Fibroblast of mammary gland (primary cell): ENCODE measurements around the gene WASHC4.

Experiments
- DNase-seq: peaks from one replicate; pipeline ENCODE4 v3.0.0-alpha.2; 2010; ENCODE audit warnings: low read depth
- H3K4me3 ChIP-seq: 2 replicates; pipeline ENCODE4 v1.5.1; 2011; ENCODE audit warnings: low read depth, mild to moderate bottlenecking, low read length, moderate library complexity; ENCODE audit not compliant: control insufficient read depth
- CTCF ChIP-seq: conservative IDR thresholded peaks from 2 replicates; pipeline ENCODE4 v1.5.1; 2011; ENCODE audit warnings: low read depth, low read length, inconsistent platforms; ENCODE audit not compliant: control insufficient read depth, insufficient read depth

Gene WASHC4, protein sequence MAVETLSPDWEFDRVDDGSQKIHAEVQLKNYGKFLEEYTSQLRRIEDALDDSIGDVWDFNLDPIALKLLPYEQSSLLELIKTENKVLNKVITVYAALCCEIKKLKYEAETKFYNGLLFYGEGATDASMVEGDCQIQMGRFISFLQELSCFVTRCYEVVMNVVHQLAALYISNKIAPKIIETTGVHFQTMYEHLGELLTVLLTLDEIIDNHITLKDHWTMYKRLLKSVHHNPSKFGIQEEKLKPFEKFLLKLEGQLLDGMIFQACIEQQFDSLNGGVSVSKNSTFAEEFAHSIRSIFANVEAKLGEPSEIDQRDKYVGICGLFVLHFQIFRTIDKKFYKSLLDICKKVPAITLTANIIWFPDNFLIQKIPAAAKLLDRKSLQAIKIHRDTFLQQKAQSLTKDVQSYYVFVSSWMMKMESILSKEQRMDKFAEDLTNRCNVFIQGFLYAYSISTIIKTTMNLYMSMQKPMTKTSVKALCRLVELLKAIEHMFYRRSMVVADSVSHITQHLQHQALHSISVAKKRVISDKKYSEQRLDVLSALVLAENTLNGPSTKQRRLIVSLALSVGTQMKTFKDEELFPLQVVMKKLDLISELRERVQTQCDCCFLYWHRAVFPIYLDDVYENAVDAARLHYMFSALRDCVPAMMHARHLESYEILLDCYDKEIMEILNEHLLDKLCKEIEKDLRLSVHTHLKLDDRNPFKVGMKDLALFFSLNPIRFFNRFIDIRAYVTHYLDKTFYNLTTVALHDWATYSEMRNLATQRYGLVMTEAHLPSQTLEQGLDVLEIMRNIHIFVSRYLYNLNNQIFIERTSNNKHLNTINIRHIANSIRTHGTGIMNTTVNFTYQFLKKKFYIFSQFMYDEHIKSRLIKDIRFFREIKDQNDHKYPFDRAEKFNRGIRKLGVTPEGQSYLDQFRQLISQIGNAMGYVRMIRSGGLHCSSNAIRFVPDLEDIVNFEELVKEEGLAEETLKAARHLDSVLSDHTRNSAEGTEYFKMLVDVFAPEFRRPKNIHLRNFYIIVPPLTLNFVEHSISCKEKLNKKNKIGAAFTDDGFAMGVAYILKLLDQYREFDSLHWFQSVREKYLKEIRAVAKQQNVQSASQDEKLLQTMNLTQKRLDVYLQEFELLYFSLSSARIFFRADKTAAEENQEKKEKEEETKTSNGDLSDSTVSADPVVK

DNA sequence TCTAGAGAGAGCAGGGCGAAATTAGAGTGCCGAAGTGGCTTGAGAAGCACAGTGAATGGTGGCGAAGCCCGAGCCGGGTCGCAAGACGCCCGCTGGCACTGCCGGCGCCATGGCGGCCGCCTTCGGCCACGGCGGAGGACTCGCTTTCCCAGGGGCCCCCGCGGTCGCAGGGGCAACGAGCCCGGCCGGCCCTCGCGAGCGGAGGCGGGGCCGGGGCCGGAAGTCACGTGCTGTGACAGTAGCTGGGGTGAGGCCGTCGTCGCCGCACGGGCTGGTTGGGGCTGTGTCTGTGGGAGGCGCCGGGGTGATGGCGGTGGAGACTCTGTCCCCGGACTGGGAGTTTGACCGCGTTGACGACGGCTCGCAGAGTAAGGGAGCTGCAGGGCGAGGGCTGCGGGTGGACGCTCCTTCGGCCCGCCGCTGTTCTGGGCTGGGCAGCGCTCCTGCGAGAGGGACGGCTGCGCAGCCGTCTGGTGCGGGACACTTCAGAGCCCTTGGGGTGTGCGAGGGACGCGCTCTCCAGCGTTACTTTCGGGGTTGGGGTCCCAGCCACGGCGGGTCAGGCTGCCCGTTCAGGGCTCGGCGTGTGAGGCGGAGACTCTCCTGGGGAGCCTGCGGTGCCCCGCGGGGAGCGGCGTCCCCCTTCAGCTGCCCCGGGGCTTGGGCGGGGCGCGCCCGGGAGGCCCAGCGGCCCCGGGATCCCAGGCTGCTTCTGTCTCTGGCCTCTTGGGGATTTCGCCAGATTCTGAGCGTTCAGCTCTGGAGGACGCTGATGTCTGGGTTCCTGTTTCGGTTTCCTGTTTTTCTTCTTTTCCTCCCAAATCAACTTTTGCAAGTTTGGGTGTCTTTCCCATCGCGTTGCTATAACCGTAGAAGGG, at the start of gene WASHC4:
WASHC4 (plus strand) TSS at position 238 of the 878 bp plus-strand sequence; CDS start at position 308, 70 bp downstream.
- no peak for TF ChIP-seq CTCF
- DNase-seq, result peak; percentile 83
- peak within 1 kb of the TSS; percentile 73 for H3K4me3 ChIP-seq

DNA sequence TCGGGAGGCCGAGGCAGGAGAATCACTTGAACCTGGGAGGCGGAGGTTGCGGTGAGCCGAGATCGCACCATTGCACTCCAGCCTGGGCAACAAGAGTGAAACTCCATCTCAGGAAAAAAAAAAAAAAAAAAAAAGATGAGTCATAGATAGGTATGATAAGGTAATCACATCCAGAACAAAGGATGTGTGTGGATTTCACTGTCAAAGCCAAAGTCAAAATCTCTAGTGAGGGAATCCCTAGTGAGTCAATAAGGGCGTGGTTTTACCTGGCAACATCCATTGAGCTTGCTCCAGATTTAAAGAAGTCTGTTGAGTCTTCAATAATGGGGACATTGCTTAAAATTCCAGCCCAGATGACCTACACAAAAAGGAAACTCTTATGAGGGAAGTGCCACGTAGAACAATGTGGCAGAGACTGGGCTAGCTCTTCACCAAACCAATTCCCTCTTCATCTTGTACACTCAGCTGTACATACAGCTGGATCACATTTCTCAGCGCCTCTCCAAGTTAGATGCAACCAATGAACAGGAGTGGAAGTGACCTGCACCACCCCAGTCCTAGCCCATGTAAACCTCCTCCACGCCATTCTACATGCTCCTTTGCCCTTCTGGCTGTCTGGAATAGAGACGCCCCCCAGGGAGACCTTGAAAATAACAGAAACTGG, 46.7 kb upstream of the WASHC4 start:
- TF ChIP-seq CTCF, result no peak
- no peak overlapping the region for H3K4me3 ChIP-seq

GRCh38 chr12:105064564-105065178, 42.9 kb upstream of the WASHC4 start:
- no peak for TF ChIP-seq CTCF
- DNase-seq, result no peak
- H3K4me3 ChIP-seq, result no peak overlapping the region

More for the DNA sequence above, 46.7 kb upstream of the WASHC4 start:
- no peak for DNase-seq

- TF ChIP-seq CTCF, result no peak
- no peak overlapping the region for H3K4me3 ChIP-seq
- DNase-seq, result peak; percentile 83
Measured at GRCh38 chr12:105067511-105068031, 40.0 kb upstream of the WASHC4 start.

GRCh38 chr12:105069936-105070702, 37.4 kb upstream of the WASHC4 start:
- no peak for TF ChIP-seq CTCF
- DNase-seq, result peak; percentile 54
- no peak overlapping the region for H3K4me3 ChIP-seq
